HEK293T (cell line): ENCODE measurements around the gene KLHL22.

ENCODE experiments used
- LEF1 ChIP-seq: fragments of 450-650 bp; IDR thresholded peaks from 2 replicates; pipeline ENCODE4 v1.6.1; 2017; ENCODE audit warnings: mild to moderate bottlenecking, borderline replicate concordance
- SUZ12 ChIP-seq: fragments of 450-650 bp; IDR thresholded peaks from 2 replicates; pipeline ENCODE4 v1.6.1; 2016; ENCODE audit warnings: mild to moderate bottlenecking

- TF ChIP-seq LEF1 (no peak), SUZ12 (no peak)
These were observed 28.4 kb upstream of the KLHL22 start for GRCh38 chr22:20524004-20524481.
